RWPE2 (cell line): ENCODE measurements around the gene RHBG.

Source experiments
- ATAC-seq: fragments of 200-7000 bp; cut with Tn5 transposase; 3 replicates; pipeline ENCODE4 v1.9.1; 2021; ENCODE audit warnings: low read depth
- DNase-seq: peaks from one replicate; pipeline ENCODE4 v3.0.0-alpha.2; 2020; ENCODE audit warnings: low spot score
- H3K27ac ChIP-seq: fragments of 450-650 bp; 2 replicates; pipeline ENCODE4 v1.5.1; 2017; ENCODE audit warnings: mild to moderate bottlenecking; ENCODE audit not compliant: poor library complexity, severe bottlenecking
- H3K27me3 ChIP-seq: fragments of 250-450 bp; sonication (Bioruptor Pico); 2 replicates; pipeline ENCODE4 v1.5.1; 2021; ENCODE audit warnings: mild to moderate bottlenecking, moderate library complexity; ENCODE audit not compliant: insufficient read depth, poor library complexity, severe bottlenecking
- H3K36me3 ChIP-seq: fragments of 250-450 bp; sonication (Bioruptor Pico); 2 replicates; pipeline ENCODE4 v1.5.1; 2020; ENCODE audit warnings: low read depth, mild to moderate bottlenecking, moderate library complexity
- H3K4me1 ChIP-seq: fragments of 250-450 bp; sonication (Bioruptor Pico); 2 replicates; pipeline ENCODE4 v1.5.1; 2021; ENCODE audit warnings: mild to moderate bottlenecking, moderate library complexity; ENCODE audit not compliant: insufficient read depth, poor library complexity, severe bottlenecking
- H3K4me3 ChIP-seq: fragments of 250-450 bp; sonication (Bioruptor Pico); 2 replicates; pipeline ENCODE4 v1.5.1; 2021; ENCODE audit warnings: mild to moderate bottlenecking, moderate library complexity; ENCODE audit not compliant: severe bottlenecking
- H3K9me3 ChIP-seq: fragments of 250-450 bp; sonication (Bioruptor Pico); 2 replicates; pipeline ENCODE4 v1.5.1; 2021; ENCODE audit warnings: mild to moderate bottlenecking, moderate library complexity; ENCODE audit not compliant: severe bottlenecking
- CTCF ChIP-seq: fragments of 450-650 bp; IDR thresholded peaks from one replicate; pipeline ENCODE4 v1.5.1; 2017; ENCODE audit warnings: mild to moderate bottlenecking, moderate library complexity; ENCODE audit not compliant: poor library complexity, severe bottlenecking

Gene RHBG

GRCh38 chr1:156379420-156380165 is 10.6 kb downstream of the RHBG start:
- Histone ChIP-seq H3K4me1 (no peaks in the 10 kb centered on the region), H3K36me3 (no peaks in the 10 kb centered on the region), H3K27ac (no peak overlapping the region), H3K27me3 (no peaks in the 10 kb centered on the region), H3K4me3 (no peak overlapping the region), H3K9me3 (no peaks in the 10 kb centered on the region)
- no peak for TF ChIP-seq CTCF
- ATAC-seq, result no peak; the same call in 2 of the 3 replicates
- no peak for DNase-seq

- Histone ChIP-seq H3K27ac (no peak overlapping the region), H3K9me3 (no peaks in the 10 kb centered on the region), H3K4me3 (no peak overlapping the region), H3K4me1 (no peaks in the 10 kb centered on the region), H3K27me3 (no peaks in the 10 kb centered on the region), H3K36me3 (no peaks in the 10 kb centered on the region)
- ATAC-seq (no peak), DNase-seq (no peak)
- TF ChIP-seq CTCF, result no peak
These were observed 13.6 kb downstream of the RHBG start for GRCh38 chr1:156382561-156382960.

- DNase-seq, result no peak
- Histone ChIP-seq H3K4me1 (no peaks in the 10 kb centered on the region), H3K27me3 (no peaks in the 10 kb centered on the region), H3K4me3 (no peak overlapping the region), H3K27ac (no peak overlapping the region), H3K9me3 (no peaks in the 10 kb centered on the region), H3K36me3 (no peaks in the 10 kb centered on the region)
- TF ChIP-seq CTCF, result peak; percentile 73
- peak; percentile 79 for ATAC-seq
These were observed 14.0 kb downstream of the RHBG start for GRCh38 chr1:156383023-156383422.

GRCh38 chr1:156384007-156384406 is 15.0 kb downstream of the RHBG start:
- no peaks in the 10 kb centered on the region for H3K4me1 ChIP-seq
- TF ChIP-seq CTCF, result no peak
- no peak for DNase-seq
- no peak for ATAC-seq
- no peak overlapping the region for H3K4me3 ChIP-seq
- H3K27me3 ChIP-seq, result no peaks in the 10 kb centered on the region
- H3K27ac ChIP-seq, result no peak overlapping the region
- H3K9me3 ChIP-seq, result no peaks in the 10 kb centered on the region
- no peaks in the 10 kb centered on the region for H3K36me3 ChIP-seq

GRCh38 chr1:156384658-156385057 is 15.6 kb downstream of the RHBG start:
- Histone ChIP-seq H3K4me1 (no peaks in the 10 kb centered on the region), H3K27ac (no peak overlapping the region), H3K27me3 (no peaks in the 10 kb centered on the region), H3K4me3 (no peak overlapping the region), H3K36me3 (no peaks in the 10 kb centered on the region), H3K9me3 (no peaks in the 10 kb centered on the region)
- ATAC-seq (no peak), DNase-seq (no peak)
- no peak for TF ChIP-seq CTCF
